Smooth muscle cell (in vitro differentiated cells): ENCODE measurements around the gene TRUB1. TPM values are rescaled to one million over a fixed set of nuclear protein-coding genes. Genes with fewer than 3 reads are reported as not detected.
A peak's percentile ranks its signal among the peaks of the same experiment; 100 is the strongest.

Experiments
- DNase-seq: peaks from one replicate; lab custom pipeline; 2025; ENCODE audit not compliant: unreplicated experiment; lab: John Stamatoyannopoulos, UW
- H2AFZ ChIP-seq: fragments of 200-600 bp; sonication (generic); 2 replicates; pipeline ENCODE4 v1.6.0; 2016; ENCODE audit warnings: antibody characterized with exemption, low read depth, mild to moderate bottlenecking
- H3F3A ChIP-seq: fragments of 200-600 bp; sonication (generic); 2 replicates; pipeline ENCODE4 v1.6.0; 2017; ENCODE audit warnings: antibody characterized with exemption, low read depth
- H3K27ac ChIP-seq: fragments of 200-600 bp; sonication (generic); 2 replicates; pipeline ENCODE4 v1.5.1; 2016; ENCODE audit warnings: low read depth, mild to moderate bottlenecking
- H3K27me3 ChIP-seq: fragments of 200-600 bp; sonication (generic); 2 replicates; pipeline ENCODE4 v1.6.1; 2016; ENCODE audit warnings: low read depth, mild to moderate bottlenecking
- H3K36me3 ChIP-seq: fragments of 200-600 bp; sonication (generic); 2 replicates; pipeline ENCODE4 v1.5.1; 2016; ENCODE audit warnings: low read depth
- H3K4me1 ChIP-seq: fragments of 200-600 bp; sonication (generic); 2 replicates; pipeline ENCODE4 v1.5.1; 2016; ENCODE audit warnings: low read depth
- H3K4me2 ChIP-seq: fragments of 200-600 bp; sonication (generic); 2 replicates; pipeline ENCODE4 v1.6.0; 2016; ENCODE audit warnings: mild to moderate bottlenecking
- H3K4me3 ChIP-seq: fragments of 200-600 bp; sonication (generic); 2 replicates; pipeline ENCODE4 v1.5.1; 2016; ENCODE audit warnings: mild to moderate bottlenecking
- H3K79me2 ChIP-seq: fragments of 200-600 bp; sonication (generic); 2 replicates; pipeline ENCODE4 v1.6.0; 2016; ENCODE audit warnings: low read depth, mild to moderate bottlenecking
- H3K9ac ChIP-seq: fragments of 200-600 bp; sonication (generic); 2 replicates; pipeline ENCODE4 v1.6.0; 2016; ENCODE audit warnings: low read depth
- H3K9me3 ChIP-seq: fragments of 200-600 bp; sonication (generic); replicated peaks from 2 replicates; pipeline ENCODE4 v1.5.1; 2016; ENCODE audit warnings: low read depth
- H4K20me1 ChIP-seq: fragments of 200-600 bp; sonication (generic); 2 replicates; pipeline ENCODE4 v1.6.0; 2016; ENCODE audit warnings: low read depth
- CTCF ChIP-seq: fragments of 200-600 bp; sonication (generic); IDR thresholded peaks from 2 replicates; pipeline ENCODE4 v1.5.1; 2017; ENCODE audit warnings: borderline replicate concordance, mild to moderate bottlenecking, antibody characterized with exemption; ENCODE audit not compliant: insufficient read depth, poor library complexity, severe bottlenecking
- WGBS: methylation state at CpG from one replicate; pipeline ENCODE4 v1.1.7; 2016; ENCODE audit warnings: low lambda C conversion rate; 5-methylcytosine and 5-hydroxymethylcytosine counted together
- polyA plus RNA-seq: library from polyadenylated mRNA; unstranded; fragments of >200 nt; fragmentation: Nextera tagmentation; extraction: Ambion mirVana; gene quantifications from 2 replicates; pipeline ENCODE4 v1.2.1, GENCODE V29; 2016
- total RNA-seq: library from RNA; depleted of rRNA; stranded (reverse); fragments of >200 nt; gene quantifications from 2 replicates; pipeline ENCODE4 v1.2.3, GENCODE V29; 2014

TRUB1 gene
- total and polyA plus RNA-seq, 2 experiments from 2014 or later: 10.8 to 25.4 TPM

GRCh38 chr10:114995468-114996247 lies 57.7 kb downstream of the TRUB1 start:
- Histone ChIP-seq H4K20me1 (no peaks in the 10 kb centered on the region), H3K36me3 (no peaks in the 10 kb centered on the region), H3K4me3 (no peak overlapping the region), H3K79me2 (no peaks in the 10 kb centered on the region), H3K27ac (peak overlapping the region; percentile 61), H3K4me2 (peak overlapping the region; percentile 24), H3F3A (no peaks in the 10 kb centered on the region), H3K9me3 (no peaks in the 10 kb centered on the region), H2AFZ (no peak overlapping the region), H3K4me1 (peaks cover 6% of the 10 kb centered on the region), H3K9ac (peak overlapping the region; percentile 2), H3K27me3 (no peaks in the 10 kb centered on the region)
- TF ChIP-seq CTCF: no peak
- WGBS: 57% methylated on average over 6 of the region's 6 CpGs
- no peak for DNase-seq

GRCh38 chr10:114996542-114996941 lies 58.5 kb downstream of the TRUB1 start:
- H3K9ac ChIP-seq: no peak overlapping the region
- no peaks in the 10 kb centered on the region for H3K79me2 ChIP-seq
- no peaks in the 10 kb centered on the region for H3K27me3 ChIP-seq
- no peak overlapping the region for H2AFZ ChIP-seq
- 70% methylated on average over 4 of the region's 4 CpGs for WGBS
- H3K4me3 ChIP-seq: no peak overlapping the region
- H3K27ac ChIP-seq: peak overlapping the region; percentile 61
- H3F3A ChIP-seq: no peaks in the 10 kb centered on the region
- H3K36me3 ChIP-seq: no peaks in the 10 kb centered on the region
- H4K20me1 ChIP-seq: no peaks in the 10 kb centered on the region
- TF ChIP-seq CTCF: no peak
- peak overlapping the region; percentile 24 for H3K4me2 ChIP-seq
- no peaks in the 10 kb centered on the region for H3K9me3 ChIP-seq
- DNase-seq: no peak
- peaks cover 6% of the 10 kb centered on the region for H3K4me1 ChIP-seq

- no peak for DNase-seq
- no peaks in the 10 kb centered on the region for H3K27me3 ChIP-seq
- H3K4me3 ChIP-seq: no peak overlapping the region
- no peak overlapping the region for H3K9ac ChIP-seq
- H3K79me2 ChIP-seq: no peaks in the 10 kb centered on the region
- H3K4me1 ChIP-seq: peaks cover 6% of the 10 kb centered on the region
- H3K9me3 ChIP-seq: no peaks in the 10 kb centered on the region
- H3K4me2 ChIP-seq: no peak overlapping the region
- no peak for TF ChIP-seq CTCF
- WGBS: 91% methylated on average over 7 of the region's 7 CpGs
- H3F3A ChIP-seq: no peaks in the 10 kb centered on the region
- no peak overlapping the region for H2AFZ ChIP-seq
- no peaks in the 10 kb centered on the region for H3K36me3 ChIP-seq
- no peak overlapping the region for H3K27ac ChIP-seq
- no peaks in the 10 kb centered on the region for H4K20me1 ChIP-seq
Measured at GRCh38 chr10:114998993-114999392, 61.0 kb downstream of the TRUB1 start.
